Smooth muscle cell of the brain vasculature (primary cell): ENCODE measurements around the gene KRT81.
"Not testable (repeated sequence)": the region's sequence is repeated elsewhere in the genome, so short reads cannot be mapped to it uniquely, and the experiment has no call there.

Experiments
- DNase-seq: peaks from one replicate; pipeline ENCODE4 v3.0.0-alpha.2; 2012; ENCODE audit warnings: low read depth, low spot score

The KRT81 gene

GRCh38 chr12:52274521-52275120, 16.7 kb downstream of the KRT81 start, which contains the start of gene KRT86:
Gene KRT86 (plus strand): TSS chr12:52274645. CDS start chr12:52301917, 27,272 bp downstream.
- no peak for DNase-seq

GRCh38 chr12:52271158-52271557, 20.2 kb downstream of the KRT81 start:
- no peak for DNase-seq

- no peak for DNase-seq
These were observed 20.7 kb downstream of the KRT81 start for GRCh38 chr12:52270541-52271070.

DNA sequence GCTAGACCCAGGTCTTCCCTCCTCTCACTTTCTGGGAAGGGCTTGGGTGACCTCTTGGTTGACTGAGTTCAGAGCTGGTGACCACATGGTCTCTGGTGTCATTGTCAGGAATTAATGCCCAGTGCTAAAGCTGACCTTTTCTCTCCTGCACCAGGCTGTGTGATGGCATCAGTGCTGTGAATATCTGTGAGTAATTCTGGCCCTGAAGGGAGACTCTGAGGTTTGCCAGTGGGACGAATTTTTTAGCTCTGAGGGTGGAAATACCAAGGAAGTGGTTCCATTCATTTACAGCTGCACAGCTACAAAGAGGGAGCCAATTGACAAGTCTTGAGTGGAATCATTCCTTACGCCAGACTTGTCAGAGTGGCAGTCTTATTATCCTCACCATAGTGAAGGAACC, 23.1 kb downstream of the KRT81 start:
- no peak for DNase-seq

GRCh38 chr12:52267699-52268098, 23.6 kb downstream of the KRT81 start:
- no peak for DNase-seq

- DNase-seq: no peak
These were observed 24.1 kb downstream of the KRT81 start for GRCh38 chr12:52267266-52267665.

- DNase-seq: no peak
These were observed 24.8 kb downstream of the KRT81 start for GRCh38 chr12:52266514-52266913.

GRCh38 chr12:52264435-52264825, 26.9 kb downstream of the KRT81 start:
- no peak for DNase-seq

GRCh38 chr12:52263761-52264434, 27.4 kb downstream of the KRT81 start:
- DNase-seq: no peak

- DNase-seq: no peak
These were observed 29.0 kb downstream of the KRT81 start for GRCh38 chr12:52262286-52262685.

GRCh38 chr12:52261208-52261484, 30.2 kb downstream of the KRT81 start:
- DNase-seq: no peak

DNA sequence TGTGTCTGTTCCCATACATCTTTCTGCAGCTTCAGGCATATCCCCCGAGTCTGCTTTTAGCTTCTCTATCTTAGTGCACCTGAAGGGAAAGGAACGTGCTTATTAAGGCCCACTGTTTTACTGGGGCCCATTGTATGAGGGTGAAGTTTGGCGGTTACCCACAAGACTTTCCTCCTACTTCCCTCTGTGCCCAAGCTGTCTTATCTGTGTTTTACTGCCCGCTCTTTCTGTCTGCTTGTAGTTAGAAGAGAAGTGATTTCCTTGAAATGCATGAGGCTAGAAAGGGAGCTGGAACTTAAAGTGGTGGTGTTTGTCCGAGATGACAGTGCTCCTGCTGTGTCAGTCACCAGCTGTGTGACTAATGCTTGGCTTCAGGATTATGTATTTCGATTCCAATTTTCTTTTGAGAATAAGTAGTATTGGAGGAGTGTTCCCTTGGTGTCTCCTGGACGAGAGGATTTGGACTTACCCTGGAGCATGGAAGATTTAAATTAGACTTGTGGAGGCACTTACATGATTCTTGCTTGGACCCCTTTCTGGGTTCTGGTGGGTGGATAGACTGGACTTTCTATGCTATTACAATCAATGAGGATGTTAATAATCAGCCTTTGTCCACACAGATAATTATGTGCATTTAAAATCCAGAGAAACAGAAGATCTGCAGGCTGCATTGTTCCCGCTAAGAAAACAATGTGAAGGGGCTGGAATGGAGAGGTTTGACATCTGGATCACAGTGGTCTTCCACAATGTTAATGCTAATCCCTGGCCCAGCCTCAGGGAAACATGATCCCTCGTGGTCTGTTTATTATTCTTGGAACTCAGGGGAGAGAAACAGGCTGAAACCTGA, 30.8 kb downstream of the KRT81 start:
- peak; percentile 33 for DNase-seq

DNA sequence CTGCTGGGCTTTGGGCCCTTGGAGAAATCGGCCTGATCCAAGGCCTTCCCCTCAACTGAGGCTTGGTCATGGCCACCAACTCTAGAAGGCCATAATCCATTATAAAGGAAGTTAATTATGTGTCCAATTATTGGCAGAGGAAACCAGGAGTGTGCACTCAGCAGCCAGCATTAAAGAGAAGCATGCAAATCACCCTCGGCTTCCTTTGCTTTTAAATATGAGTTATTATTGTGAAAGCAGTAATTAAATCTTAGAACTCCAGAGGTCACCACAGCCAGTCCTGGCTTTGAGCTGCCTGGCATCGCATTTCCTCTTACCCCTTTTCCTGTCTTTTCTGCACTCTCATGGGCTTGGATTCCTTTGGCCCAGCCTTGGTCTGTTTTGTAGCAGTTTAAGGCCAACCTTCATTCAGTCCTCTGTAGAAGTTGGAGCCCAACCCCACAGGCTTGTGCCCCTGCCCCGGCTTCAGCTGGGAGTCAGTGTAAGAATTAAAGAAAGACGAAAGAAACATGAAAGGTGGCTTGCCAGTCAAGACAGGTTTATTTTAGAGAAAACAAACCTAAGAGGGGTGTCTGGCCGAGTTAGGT, 31.6 kb downstream of the KRT81 start:
- no peak for DNase-seq

DNA sequence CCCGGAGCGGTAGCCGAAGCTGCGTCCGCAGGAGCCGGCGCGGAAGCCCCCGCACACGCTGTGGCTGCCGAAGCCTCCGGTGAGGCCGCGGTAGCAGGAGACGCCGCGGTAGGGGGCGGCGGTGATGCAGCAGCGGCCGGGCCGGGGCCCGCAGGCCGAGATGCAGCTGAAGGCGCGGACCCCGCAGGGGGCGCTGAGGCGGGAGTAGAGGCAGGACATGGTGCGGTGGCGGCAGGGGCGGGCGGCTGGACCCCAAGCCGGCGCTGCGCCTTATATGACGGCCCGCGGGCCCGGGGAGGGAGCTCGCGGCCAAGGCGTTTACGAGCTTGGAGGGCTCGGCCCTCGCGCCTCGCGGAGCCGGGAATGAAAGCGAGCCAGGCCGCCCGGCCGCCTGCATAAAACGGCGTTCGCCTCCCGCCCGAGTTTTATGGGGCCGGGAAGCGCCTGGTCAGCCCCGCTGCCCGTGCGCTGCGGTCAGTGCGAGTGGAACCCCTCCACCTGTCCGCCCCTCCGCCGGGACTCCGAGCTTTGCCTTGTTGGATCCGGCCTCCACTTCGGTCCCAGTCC, 32.9 kb downstream of the KRT81 start:
- DNase-seq: no peak

GRCh38 chr12:52257922-52258321, 33.4 kb downstream of the KRT81 start:
- DNase-seq: not testable (repeated sequence)

DNA sequence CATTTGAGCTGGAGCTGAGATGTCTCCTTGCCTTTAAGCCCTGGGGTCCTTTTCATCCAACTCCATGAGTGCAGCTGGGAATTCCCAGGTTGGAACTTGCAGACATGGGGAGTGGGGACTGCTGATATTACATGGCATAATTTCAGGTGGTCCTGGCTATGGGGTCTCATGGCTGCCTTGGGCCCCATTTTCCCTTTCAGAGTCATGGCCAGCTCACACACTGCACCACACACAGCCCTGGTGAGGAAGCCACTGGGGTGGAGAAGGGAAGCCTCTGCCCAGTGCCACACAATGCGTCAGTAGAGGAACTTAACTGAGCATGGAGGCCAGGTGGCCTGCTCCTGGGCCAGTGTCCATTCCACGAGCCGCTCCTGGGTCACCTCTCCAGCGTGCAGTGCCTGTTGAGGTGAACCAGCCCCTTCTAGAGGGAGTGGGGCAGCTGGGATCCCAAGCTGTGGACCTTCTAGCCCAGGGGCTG, 34.2 kb downstream of the KRT81 start:
- no peak for DNase-seq

GRCh38 chr12:52256584-52256935, 34.8 kb downstream of the KRT81 start:
- DNase-seq: no peak

DNA sequence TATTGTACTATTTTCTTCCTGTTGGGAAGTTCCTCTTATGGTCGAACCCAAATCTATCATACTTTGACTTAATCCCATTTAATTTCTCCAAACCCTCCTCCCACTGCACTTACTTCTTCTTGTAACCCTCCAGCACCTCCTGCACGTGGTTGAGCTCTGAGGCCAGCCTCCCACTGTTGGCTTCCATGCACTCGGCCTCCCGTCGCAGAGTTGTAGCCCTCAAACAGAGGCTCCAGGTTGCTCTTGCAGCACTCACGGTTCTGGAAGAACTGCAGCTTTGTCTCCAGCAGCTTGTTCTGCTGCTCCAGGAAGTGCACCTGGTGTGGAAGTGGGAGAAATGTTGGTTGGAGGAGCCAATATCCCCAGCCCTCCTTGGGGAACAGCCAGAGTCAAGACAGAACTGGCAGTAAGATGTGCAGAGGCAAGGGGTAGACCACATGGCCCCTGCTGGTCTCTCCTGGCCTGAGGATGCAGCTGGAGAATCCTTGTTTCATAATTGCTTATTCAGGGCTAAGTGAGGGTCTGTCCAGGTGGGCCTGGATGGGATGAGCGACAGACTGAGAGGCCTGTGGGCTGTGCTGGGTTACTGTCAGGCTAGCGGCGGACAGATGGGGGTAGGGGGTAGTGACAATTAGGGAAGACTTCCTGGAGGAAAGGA, 35.3 kb downstream of the KRT81 start:
- no peak for DNase-seq

GRCh38 chr12:52254965-52255751, 36.2 kb downstream of the KRT81 start:
- no peak for DNase-seq

- no peak for DNase-seq
These were observed 37.0 kb downstream of the KRT81 start for GRCh38 chr12:52254180-52254964.
